Lower leg skin (tissue), 4 donors: ENCODE data around the gene AGAP3. TPM values are rescaled to one million over a fixed set of nuclear protein-coding genes. Genes with fewer than 3 reads are reported as not detected.

Source experiments
- DNase-seq, 2 donors: peaks; one replicate each; pipeline ENCODE4 v3.0.0-alpha.2; 2019; ENCODE audit warnings: low spot score in 2 of 2
- H3K4me3 ChIP-seq: fragments of 200-600 bp; sonication (generic); 2 replicates; pipeline ENCODE4 v1.5.1; 2017; ENCODE audit warnings: mild to moderate bottlenecking, low read depth; ENCODE audit not compliant: poor library complexity, severe bottlenecking
- CTCF ChIP-seq, 3 donors: fragments of 450-650 bp; IDR thresholded peaks; one replicate each; pipeline ENCODE4 v1.5.1; 2016; ENCODE audit warnings: antibody characterized with exemption in 3 of 3, mild to moderate bottlenecking in 3 of 3, moderate library complexity in 2 of 3
- POLR2A ChIP-seq, 2 donors: fragments of 450-650 bp; IDR thresholded peaks; one replicate each; pipeline ENCODE4 v1.6.1; 2016 to 2017; ENCODE audit warnings: antibody characterized with exemption in 2 of 2, mild to moderate bottlenecking in 1 of 2, moderate library complexity in 1 of 2
- WGBS, 2 donors: methylation state at CpG; one replicate each; pipeline ENCODE4 v1.1.5; 2018; 5-methylcytosine and 5-hydroxymethylcytosine counted together
- intact Hi-C: fragments of 100-400 bp; cut with DNase I; formaldehyde crosslinking; loops from one replicate; pipeline ENCODE4 v1.15.0; 2023; ENCODE audit warnings: low total_unique reads
- total RNA-seq, 4 donors: library from RNA; depleted of rRNA; stranded (reverse); fragments of >200 nt; gene quantifications; one replicate each; pipeline ENCODE4 v1.1.0, GENCODE V29; 2016

The AGAP3 gene
- total RNA-seq, 4 donors from 2014 or later = 81.2 to 132 (median 102) TPM

- no peak for DNase-seq
- no peak overlapping the region for H3K4me3 ChIP-seq
- no peak for TF ChIP-seq POLR2A (IDR thresholded peaks at IDR 0.05)
- no peak for TF ChIP-seq CTCF (IDR thresholded peaks at IDR 0.05)
- 91 to 93% methylated on average over 7 to 20 of the region's 20 CpGs for WGBS, 2 donors
- intact Hi-C loops = no loop called here
These were observed 42.3 kb upstream of the AGAP3 start for GRCh38 chr7:151043959-151044358.

GRCh38 chr7:151045262-151045661, 41.0 kb upstream of the AGAP3 start:
- WGBS, 2 donors = 84 to 89% methylated on average over 10 to 11 of the region's 11 CpGs

GRCh38 chr7:151045967-151046366, 40.3 kb upstream of the AGAP3 start:
- 77 to 80% methylated on average over 6 to 9 of the region's 9 CpGs for WGBS, 2 donors
- TF ChIP-seq POLR2A (IDR thresholded peaks at IDR 0.05) (no peak), CTCF (IDR thresholded peaks at IDR 0.05) (no peak)
- intact Hi-C loops = no loop called here
- DNase-seq = no peak
- no peak overlapping the region for H3K4me3 ChIP-seq

More at GRCh38 chr7:151045262-151045661, 41.0 kb upstream of the AGAP3 start:
- TF ChIP-seq CTCF (IDR thresholded peaks at IDR 0.05) (no peak), POLR2A (IDR thresholded peaks at IDR 0.05) (no peak)
- H3K4me3 ChIP-seq = no peak overlapping the region
- DNase-seq = no peak
- intact Hi-C loops = no loop called here

- DNase-seq = no peak
- intact Hi-C loops = no loop called here
- no peak for TF ChIP-seq CTCF (IDR thresholded peaks at IDR 0.05)
- TF ChIP-seq POLR2A (IDR thresholded peaks at IDR 0.05) = no peak
- no peak overlapping the region for H3K4me3 ChIP-seq
- 20 to 29% methylated on average over 14 of the region's 14 CpGs for WGBS, 2 donors
These were observed 39.4 kb upstream of the AGAP3 start for GRCh38 chr7:151046603-151047573.

- DNase-seq = no peak
- H3K4me3 ChIP-seq = no peak within 1 kb of the TSS
- intact Hi-C loops = no loop called here
- 80% methylated on average over 22 of the region's 22 CpGs for WGBS, 2 donors
- no peak for TF ChIP-seq POLR2A (IDR thresholded peaks at IDR 0.05)
- no peak for TF ChIP-seq CTCF (IDR thresholded peaks at IDR 0.05)
These were observed 38.1 kb upstream of the AGAP3 start, which contains the start of gene ASIC3 for GRCh38 chr7:151047976-151048815. ASIC3 (plus strand) TSS chr7:151048531; CDS start chr7:151048886, 355 bp downstream.
